IMR-90 (cell line): Measurements from ENCODE around the gene GCNT3. TPM values are rescaled to one million over a fixed set of nuclear protein-coding genes. Genes with fewer than 3 reads are reported as not detected.

Experiments used
- ATAC-seq: fragments of 200-7000 bp; cut with Tn5 transposase; 2 replicates; pipeline ENCODE4 v1.9.1; 2020; ENCODE audit warnings: low read depth, mild to moderate bottlenecking, moderate library complexity
- BruUV-seq: library from RNA; stranded (reverse); fragments of 400-500 nt; replicated peaks from 2 replicates; lab custom pipeline; 2021; lab: Mats Ljungman, UMichigan
- CTCF ChIA-PET: fragments of 300-600 bp; formaldehyde crosslinking; extraction: SDS; loops from one replicate; lab custom pipeline; 2021; ENCODE audit warnings: antibody characterized with exemption; lab: Yijun Ruan, JAX
- POLR2A ChIA-PET: fragments of 300-600 bp; sonication (Branson Sonifier 250); formaldehyde crosslinking; loops from one replicate; lab custom pipeline; 2022; ENCODE audit warnings: antibody characterized with exemption; ENCODE audit not compliant: unreplicated experiment; lab: Charles Lee
- DNase-seq: peaks from one replicate; pipeline ENCODE4 v3.0.0; 2013
- H2AFZ ChIP-seq: replicated peaks from 2 replicates; pipeline ENCODE3; 2013; ENCODE audit warnings: low read length, mild to moderate bottlenecking; ENCODE audit not compliant: poor library complexity
- H2AK5ac ChIP-seq: 2 replicates; pipeline ENCODE4 v1.6.1; 2013; ENCODE audit warnings: low read depth, low read length, inconsistent platforms
- H2AK9ac ChIP-seq: replicated peaks from 2 replicates; pipeline ENCODE3; 2013; ENCODE audit warnings: mild to moderate bottlenecking, low read depth, low read length, moderate library complexity; ENCODE audit not compliant: poor library complexity
- H2BK120ac ChIP-seq: 2 replicates; pipeline ENCODE4 v1.6.1; 2013; ENCODE audit warnings: low read depth, low read length, inconsistent platforms
- H2BK15ac ChIP-seq: 3 replicates; pipeline ENCODE4 v1.6.1; 2013; ENCODE audit warnings: low read depth, low read length, inconsistent platforms
- H2BK20ac ChIP-seq: 2 replicates; pipeline ENCODE4 v1.6.1; 2013; ENCODE audit warnings: low read depth, mild to moderate bottlenecking, inconsistent platforms, low read length, moderate library complexity
- H2BK5ac ChIP-seq: 2 replicates; pipeline ENCODE4 v1.6.1; 2013; ENCODE audit warnings: mild to moderate bottlenecking, low read depth, low read length, inconsistent platforms; ENCODE audit not compliant: poor library complexity, severe bottlenecking
- H3K14ac ChIP-seq: replicated peaks from 2 replicates; pipeline ENCODE4 v1.6.1; 2013; ENCODE audit warnings: low read depth, low read length, inconsistent platforms
- H3K18ac ChIP-seq: 2 replicates; pipeline ENCODE4 v1.6.1; 2013; ENCODE audit warnings: low read depth, low read length, control low read depth
- H3K23ac ChIP-seq: 2 replicates; pipeline ENCODE4 v1.6.1; 2013; ENCODE audit warnings: low read depth, low read length, inconsistent platforms
- H3K27ac ChIP-seq: 2 replicates; pipeline ENCODE4 v1.5.1; 2013; ENCODE audit warnings: mild to moderate bottlenecking, control low read depth, low read length; ENCODE audit not compliant: insufficient read depth
- H3K27me3 ChIP-seq: 2 replicates; pipeline ENCODE4 v1.6.1; 2013; ENCODE audit warnings: low read length; ENCODE audit not compliant: control insufficient read depth, insufficient read depth
- H3K36me3 ChIP-seq: 2 replicates; pipeline ENCODE4 v1.6.1; 2013; ENCODE audit warnings: low read length, mixed read lengths; ENCODE audit not compliant: control insufficient read depth, insufficient read depth
- H3K4ac ChIP-seq: 2 replicates; pipeline ENCODE4 v1.6.1; 2013; ENCODE audit warnings: low read depth, low read length, inconsistent platforms
- H3K4me1 ChIP-seq: 2 replicates; pipeline ENCODE4 v1.6.1; 2013; ENCODE audit warnings: low read length, mixed read lengths; ENCODE audit not compliant: control insufficient read depth, insufficient read depth
- H3K4me2 ChIP-seq: 2 replicates; pipeline ENCODE4 v1.6.1; 2013; ENCODE audit warnings: low read depth, mild to moderate bottlenecking, control low read depth, low read length, moderate library complexity
- H3K4me3 ChIP-seq: 2 replicates; pipeline ENCODE4 v1.5.1; 2013; ENCODE audit warnings: low read depth, mild to moderate bottlenecking, control low read depth, low read length, moderate library complexity; ENCODE audit not compliant: insufficient read depth
- H3K56ac ChIP-seq: 2 replicates; pipeline ENCODE4 v1.6.1; 2013; ENCODE audit warnings: low read length, inconsistent platforms; ENCODE audit not compliant: insufficient read depth; ENCODE audit errors: extremely low read depth
- H3K79me1 ChIP-seq, 2 experiments: 2 replicates each; pipeline ENCODE4 v1.6.1; 2013; ENCODE audit warnings: low read length in 2 of 2, inconsistent platforms in 1 of 2, low read depth in 1 of 2
- H3K9ac ChIP-seq: 2 replicates; pipeline ENCODE4 v1.6.1; 2013; ENCODE audit warnings: low read depth, low read length, control low read depth
- H3K9me1 ChIP-seq: 2 replicates; pipeline ENCODE4 v1.6.1; 2013; ENCODE audit warnings: low read length, inconsistent platforms; ENCODE audit not compliant: insufficient read depth
- H3K9me3 ChIP-seq: 2 replicates; pipeline ENCODE4 v1.6.1; 2013; ENCODE audit warnings: low read length; ENCODE audit not compliant: control insufficient read depth, insufficient read depth
- H4K20me1 ChIP-seq: 2 replicates; pipeline ENCODE4 v1.6.1; 2013; ENCODE audit warnings: low read length, inconsistent platforms; ENCODE audit not compliant: insufficient read depth
- H4K5ac ChIP-seq: 2 replicates; pipeline ENCODE4 v1.6.1; 2013; ENCODE audit warnings: mild to moderate bottlenecking, low read depth, low read length, control low read depth
- H4K8ac ChIP-seq, 2 experiments: 2 replicates each; pipeline ENCODE4 v1.6.1; 2013; ENCODE audit warnings: low read depth in 2 of 2, low read length in 2 of 2, control low read depth in 1 of 2, inconsistent platforms in 1 of 2
- H4K91ac ChIP-seq: 2 replicates; pipeline ENCODE4 v1.6.1; 2013; ENCODE audit warnings: low read depth, low read length, inconsistent platforms; ENCODE audit not compliant: insufficient read depth
- NFE2L2 ChIP-seq: fragments of 150-350 bp; IDR thresholded peaks from 2 replicates; pipeline ENCODE4 v1.6.1; 2016; ENCODE audit warnings: low read depth, mild to moderate bottlenecking, low read length
- WGBS, 2 experiments: methylation state at CpG; one replicate each; pipeline versions ENCODE4 v1.1.5 to v1.1.7; 2013; ENCODE audit warnings: missing lambda C conversion rate in 2 of 2; ENCODE audit not compliant: insufficient read length in 1 of 2; ENCODE audit errors: extremely low coverage in 2 of 2; 5-methylcytosine and 5-hydroxymethylcytosine counted together
- dilution Hi-C: fragments of 300-500 bp; cut with HindIII; formaldehyde crosslinking; loops from one replicate; pipeline ENCODE4 v1.14.3; 2018; ENCODE audit warnings: low sequenced_read_pairs; ENCODE audit not compliant: unreplicated experiment
- in situ Hi-C: fragments of 300-500 bp; cut with MboI; formaldehyde crosslinking; loops from 3 replicates; pipeline ENCODE4 v1.14.3; 2019; ENCODE audit warnings: low sequenced_read_pairs, inconsistent platforms, mixed read lengths
- intact Hi-C: fragments of 100-400 bp; cut with micrococcal nuclease; formaldehyde crosslinking; loops from 2 replicates; pipeline ENCODE4 v1.10.0; 2022
- microRNA-seq, 2 experiments: library from miRNA; stranded (forward) in 1 of 2; unstranded in 1 of 2; fragments of 10-50 nt in 1 of 2; fragments of <30 nt in 1 of 2; gene quantifications in 1 of 2; microRNA quantifications in 1 of 2; one replicate each; pipeline versions ENCODE3 to v1.1.0; 2013 to 2020; ENCODE audit not compliant: insufficient read depth in 1 of 2, insufficient read length in 1 of 2, unreplicated experiment in 1 of 2
- polyA plus RNA-seq, 3 experiments: library from polyadenylated mRNA; depleted of rRNA; stranded (reverse); fragments of >200 nt; gene quantifications; 2 replicates each; pipeline ENCODE4 v1.2.3, GENCODE V29; 2012; ENCODE audit warnings: low replicate concordance in 1 of 3
- small RNA-seq, 5 experiments: library from RNA; depleted of rRNA; stranded (forward); fragments of <200 nt; gene quantifications; one replicate each; pipeline ENCODE3, GENCODE V24; 2012
- total RNA-seq: library from RNA; depleted of rRNA; stranded (reverse); fragments of >200 nt; gene quantifications from 2 replicates; pipeline ENCODE4 v1.2.3, GENCODE V29; 2012; rRNA removed

The GCNT3 gene
- total and polyA plus RNA-seq, 2 of the 4 experiments (the other 2 are of a cell fraction), result not detected

- Histone ChIP-seq H4K20me1 (no peaks in the 10 kb centered on the region; the same call in 1 of the 2 replicates), H3K4me3 (no peak overlapping the region), H3K36me3 (peaks cover 35% of the 10 kb centered on the region), H2BK5ac (no peak overlapping the region), H3K9me1 (no peaks in the 10 kb centered on the region), H3K27me3 (no peaks in the 10 kb centered on the region), H3K4me2 (no peak overlapping the region), H2BK120ac (no peak overlapping the region), H2BK20ac (no peak overlapping the region), H3K4ac (no peak overlapping the region), H3K79me1 (peaks cover 3 to 5% of the 10 kb centered on the region in 2 experiments; a peak in 3 of 4 replicates), H2AK9ac (no peak overlapping the region), H3K27ac (no peak overlapping the region), H3K14ac (no peak overlapping the region), H2AK5ac (no peak overlapping the region), H4K5ac (no peak overlapping the region), H3K4me1 (peaks cover 3% of the 10 kb centered on the region; the same call in 1 of the 2 replicates), H4K91ac (no peak overlapping the region), H3K23ac (no peak overlapping the region), H3K9ac (no peak overlapping the region), H2AFZ (no peak overlapping the region), H3K18ac (no peak overlapping the region), H3K9me3 (no peaks in the 10 kb centered on the region), H4K8ac (no peak overlapping the region), H3K56ac (no peak overlapping the region), H2BK15ac (no peak overlapping the region)
- intact Hi-C loops, result no loop called here
- CTCF ChIA-PET, result no interaction called here
- in situ Hi-C loops, result no loop called here
- TF ChIP-seq NFE2L2, result no peak
- DNase-seq (no peak), ATAC-seq (no peak)
- dilution Hi-C loops, result no loop called here
- WGBS, 2 experiments, result no CpG with 5 or more reads among the region's 8 CpGs
- no TSS peak for BruUV-seq
- POLR2A ChIA-PET, result no interaction called here
Observed at GRCh38 chr15:59668556-59668955, 57.0 kb downstream of the GCNT3 start.

Small RNA genes lying within 50 kb of the gene (microRNA-seq; reads per million reads assigned to microRNA genes)
- not detected for gene RNA5SP396 (ENCODE audit: insufficient read depth, insufficient read length)

Small RNA genes lying within 50 kb of the gene (small RNA-seq; reads per million reads assigned to genes)
- gene RNA5SP396, result 0 reads per million in 5 experiments

Other genes starting within 250 kb of the GCNT3 start
- 35.8 and 37.3 TPM in 2 replicates for gene MYO1E, start 238.9 kb upstream of the GCNT3 start, total RNA-seq
- 13.4 and 13.5 TPM in 2 replicates for gene MYO1E, start 238.9 kb upstream of the GCNT3 start, polyA plus RNA-seq (2012; rRNA removed)
- gene FAM81A, start 173.6 kb upstream of the GCNT3 start, total RNA-seq, result not detected in 2 replicates
- gene FAM81A, start 173.6 kb upstream of the GCNT3 start, polyA plus RNA-seq (2012; rRNA removed), result not detected in 2 replicates
- 10.2 and 23.6 TPM in 2 replicates for gene GTF2A2, start 45.7 kb downstream of the GCNT3 start, total RNA-seq
- 23.4 and 29.9 TPM in 2 replicates for gene GTF2A2, start 45.7 kb downstream of the GCNT3 start, polyA plus RNA-seq (2012; rRNA removed)
- 47.3 and 108 TPM in 2 replicates for gene BNIP2, start 77.5 kb downstream of the GCNT3 start, total RNA-seq
- gene BNIP2, start 77.5 kb downstream of the GCNT3 start, polyA plus RNA-seq (2012; rRNA removed), result 36.9 and 42.2 TPM in 2 replicates